ENCODE measurements around the gene TMED4.
"Not testable (repeated sequence)": the region's sequence is repeated elsewhere in the genome, so short reads cannot be mapped to it uniquely, and the experiment has no call there.

Gene TMED4

GRCh38 chr7:44607141-44608068, 25.4 kb upstream of the TMED4 start:
- DNase-seq, result no peak

GRCh38 chr7:44606341-44607140, 24.5 kb upstream of the TMED4 start, which contains the start of gene OGDH:
Gene OGDH (plus strand): TSS chr7:44606627. CDS start chr7:44624344, 17,717 bp downstream.
- DNase-seq, result peak; percentile 96

DNA sequence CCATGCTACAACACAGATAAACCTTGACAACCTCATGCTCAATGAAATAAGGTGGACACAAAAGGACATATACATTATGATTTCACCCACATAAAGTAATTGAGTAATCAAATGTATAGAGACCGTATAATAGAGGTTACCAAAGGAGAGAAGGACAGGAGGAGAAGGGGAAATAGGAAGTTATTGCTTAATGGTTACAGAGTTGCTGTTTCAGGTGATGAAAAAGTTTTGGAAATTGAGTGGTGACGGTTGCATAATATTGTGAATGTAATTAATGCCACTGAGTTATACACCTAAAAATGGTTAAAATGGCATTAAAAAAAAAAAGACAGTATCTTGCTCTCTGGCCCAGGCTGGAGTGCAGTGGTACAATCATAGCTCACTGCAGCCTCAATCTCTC, 22.9 kb upstream of the TMED4 start:
- no peak for DNase-seq

DNA sequence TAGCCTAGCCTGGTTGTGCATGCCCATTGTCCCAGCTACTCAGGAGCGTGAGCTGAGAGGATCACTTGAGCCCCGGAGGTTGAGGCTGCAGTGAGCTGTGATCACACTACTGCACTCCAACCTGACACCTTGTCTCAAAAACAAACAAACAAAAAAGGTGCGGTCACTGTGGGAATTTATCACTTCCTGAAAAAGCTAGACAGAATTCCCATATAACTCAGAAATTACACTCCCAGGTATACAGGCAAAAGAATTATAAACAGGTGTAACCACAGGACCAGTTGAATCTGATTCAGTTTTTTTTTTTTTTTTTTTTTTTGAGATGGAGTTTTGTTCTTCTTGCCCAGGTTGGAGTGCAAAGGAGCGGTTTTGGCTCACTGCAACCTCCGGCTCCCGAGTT, 21.2 kb upstream of the TMED4 start:
- DNase-seq, result no peak

DNA sequence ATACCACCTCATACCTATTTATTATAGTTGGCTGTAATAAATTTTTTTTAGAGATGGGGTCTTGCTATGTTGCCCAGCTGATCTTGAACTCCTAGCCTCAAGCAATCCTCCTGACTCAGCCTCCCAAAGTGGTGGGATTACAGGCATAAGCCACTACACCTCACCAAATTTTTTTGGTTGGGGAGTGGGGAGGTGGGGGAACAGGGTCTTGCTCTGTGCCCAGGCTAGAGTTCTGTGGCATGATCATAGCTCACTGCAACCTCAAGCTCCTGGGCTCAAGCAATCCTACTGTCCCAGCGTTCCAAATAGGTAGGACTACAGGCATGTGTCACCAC, 20.5 kb upstream of the TMED4 start:
- DNase-seq, result no peak

- no peak for DNase-seq
Measured at GRCh38 chr7:44599222-44599621, 17.2 kb upstream of the TMED4 start.

DNA sequence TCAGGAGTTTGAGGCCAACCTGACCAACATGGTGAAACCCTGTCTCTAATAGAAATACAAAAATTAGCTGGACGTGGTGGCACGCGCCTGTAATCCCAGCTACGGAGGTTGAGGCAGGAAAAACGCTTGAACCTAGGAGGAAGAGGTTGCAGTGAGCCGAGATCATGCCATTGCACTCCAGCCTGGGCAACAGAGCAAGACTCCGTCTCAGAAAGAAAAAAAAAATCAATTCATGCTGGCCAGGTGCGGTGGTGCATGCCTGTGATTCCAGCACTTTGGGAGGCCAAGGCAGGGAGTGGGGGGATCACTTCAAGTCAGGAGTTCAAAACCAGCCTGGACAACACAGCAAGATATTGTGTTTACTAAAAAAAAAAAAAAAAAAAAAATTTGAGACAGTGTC, 15.2 kb upstream of the TMED4 start:
- not testable (repeated sequence) for DNase-seq

DNA sequence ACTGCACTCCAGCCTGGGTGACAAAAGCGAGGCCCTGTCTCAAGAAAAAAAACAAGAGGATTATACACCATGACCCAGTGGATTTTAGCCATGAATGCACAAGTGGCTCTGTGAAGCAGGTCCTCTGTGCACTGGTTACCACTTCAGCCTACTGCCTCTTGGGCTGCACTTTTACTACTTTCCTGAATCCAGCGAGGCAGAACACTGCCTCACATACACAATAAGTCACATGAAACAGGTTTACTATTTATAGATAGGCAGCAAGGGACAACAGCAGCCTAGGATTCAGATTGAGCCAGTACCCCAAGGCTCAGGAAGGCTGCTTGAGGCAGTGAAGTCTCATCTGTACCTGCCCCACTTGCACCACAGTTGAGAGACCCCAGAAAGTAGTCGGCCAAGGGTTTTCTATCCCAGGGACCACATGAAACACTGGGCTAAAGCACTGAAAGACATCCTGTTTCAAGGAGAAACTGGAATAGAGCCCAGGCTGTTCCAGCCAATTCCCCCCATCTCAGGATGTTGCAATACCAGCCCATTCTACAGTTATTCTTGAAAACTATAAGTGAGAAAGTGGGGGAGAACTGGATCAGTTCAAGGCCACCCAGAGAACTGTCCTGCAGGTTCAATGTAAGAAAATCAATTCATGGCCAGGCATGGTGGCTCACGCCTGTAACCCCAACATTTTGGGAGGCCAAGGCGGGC, 14.1 kb upstream of the TMED4 start:
- no peak for DNase-seq

DNA sequence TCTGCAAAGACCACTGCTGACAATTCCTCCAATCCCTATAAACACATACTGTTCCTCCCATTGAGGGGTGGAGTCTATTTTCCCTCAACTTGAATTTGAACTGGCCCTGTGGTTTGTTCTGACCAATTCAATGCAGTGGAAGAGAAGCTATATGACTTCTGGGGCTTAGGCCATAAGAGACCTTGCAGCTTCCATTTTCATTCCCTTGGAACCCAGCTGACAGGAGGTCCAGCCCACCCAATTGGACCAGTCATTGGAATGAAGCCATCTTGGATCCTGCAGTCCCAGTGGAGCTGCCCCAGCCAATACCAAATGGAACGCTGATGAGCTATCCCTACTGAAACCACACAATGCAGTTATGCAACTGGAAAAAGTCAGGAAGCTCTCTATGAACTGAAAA, 8.9 kb upstream of the TMED4 start:
- no peak for DNase-seq

DNA sequence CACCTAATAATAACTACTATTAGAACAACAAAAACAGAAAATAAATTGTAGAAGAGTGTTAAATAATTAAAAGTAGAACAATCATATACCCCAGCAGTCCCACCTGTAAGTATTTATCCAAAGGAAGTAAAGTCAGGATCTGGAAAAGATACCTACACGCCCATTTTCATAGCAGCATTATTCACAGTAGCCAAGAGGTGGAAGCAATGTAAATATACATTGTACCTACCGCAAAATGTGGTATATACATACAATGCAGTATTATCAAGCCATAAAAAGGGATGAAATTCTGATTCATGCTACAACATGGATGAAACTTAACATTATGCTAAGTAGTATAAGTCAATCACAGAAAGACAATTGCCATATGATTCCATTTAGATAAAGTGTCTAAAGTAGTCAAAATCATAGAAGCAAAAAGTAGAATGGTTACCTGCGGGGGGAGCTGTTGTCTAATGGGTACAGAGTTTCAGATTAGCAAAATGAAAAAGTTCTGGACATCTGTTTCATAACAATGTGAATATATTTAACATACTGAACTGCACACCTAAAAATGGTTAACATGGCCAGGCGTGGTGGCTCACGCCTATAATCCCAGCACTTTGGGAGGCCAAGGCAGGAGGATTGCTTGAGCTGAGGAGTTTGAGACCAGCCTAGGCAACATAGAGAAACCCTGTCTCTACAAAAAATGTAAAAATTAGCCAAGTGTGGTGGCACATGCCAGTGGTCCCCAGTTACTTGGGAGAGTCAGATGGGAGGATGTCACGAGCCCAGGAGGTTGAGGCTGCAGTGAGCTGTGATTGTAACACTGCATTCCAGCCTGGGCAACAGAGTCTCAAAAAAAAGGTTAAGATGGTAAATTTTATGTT, 6.0 kb upstream of the TMED4 start:
- DNase-seq, result peak; percentile 20

- no peak for DNase-seq
Measured at GRCh38 chr7:44583146-44583865, 1.3 kb upstream of the TMED4 start.

GRCh38 chr7:44580945-44581878, 819 bp downstream of the TMED4 start:
- DNase-seq, result no peak

DNA sequence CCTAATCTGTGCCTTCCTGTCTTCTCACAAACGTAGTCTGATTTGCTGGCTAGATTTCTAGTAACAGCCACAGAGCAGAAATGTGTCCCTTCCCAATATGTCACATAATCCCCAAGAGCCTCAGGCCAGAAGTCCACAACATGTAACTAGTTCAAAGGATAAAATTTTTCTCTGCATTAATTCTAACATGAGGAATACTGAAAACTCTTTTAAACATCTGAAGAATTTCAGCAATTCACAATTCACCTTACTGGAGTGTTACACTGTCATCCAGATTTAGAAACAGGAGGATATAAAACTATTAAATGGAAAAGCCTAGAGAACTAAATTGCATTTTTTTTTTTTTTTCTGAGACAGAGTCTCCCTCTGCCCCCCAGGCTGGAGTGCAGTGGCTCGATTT, 5.8 kb downstream of the TMED4 start:
- DNase-seq, result no peak

DNA sequence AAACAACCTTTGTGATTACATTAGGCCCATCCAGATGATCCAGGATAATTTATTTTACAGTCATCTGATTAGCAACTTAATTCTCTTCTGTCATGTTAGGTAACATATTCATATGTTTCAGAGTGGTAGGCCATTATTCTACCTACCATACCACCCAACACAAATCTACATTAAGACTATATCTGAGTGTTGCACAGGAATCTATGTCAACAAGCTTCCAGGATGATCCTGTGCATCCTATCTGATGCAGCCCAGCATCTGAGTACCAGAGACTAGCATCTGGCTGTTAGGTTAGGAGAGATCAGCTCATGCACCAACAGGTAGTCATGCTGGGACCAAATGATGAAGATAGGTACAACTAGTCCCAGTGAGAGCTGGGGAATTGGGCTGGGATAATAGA, 7.0 kb downstream of the TMED4 start:
- DNase-seq, result no peak

GRCh38 chr7:44574287-44574872, 7.7 kb downstream of the TMED4 start:
- DNase-seq, result no peak

DNA sequence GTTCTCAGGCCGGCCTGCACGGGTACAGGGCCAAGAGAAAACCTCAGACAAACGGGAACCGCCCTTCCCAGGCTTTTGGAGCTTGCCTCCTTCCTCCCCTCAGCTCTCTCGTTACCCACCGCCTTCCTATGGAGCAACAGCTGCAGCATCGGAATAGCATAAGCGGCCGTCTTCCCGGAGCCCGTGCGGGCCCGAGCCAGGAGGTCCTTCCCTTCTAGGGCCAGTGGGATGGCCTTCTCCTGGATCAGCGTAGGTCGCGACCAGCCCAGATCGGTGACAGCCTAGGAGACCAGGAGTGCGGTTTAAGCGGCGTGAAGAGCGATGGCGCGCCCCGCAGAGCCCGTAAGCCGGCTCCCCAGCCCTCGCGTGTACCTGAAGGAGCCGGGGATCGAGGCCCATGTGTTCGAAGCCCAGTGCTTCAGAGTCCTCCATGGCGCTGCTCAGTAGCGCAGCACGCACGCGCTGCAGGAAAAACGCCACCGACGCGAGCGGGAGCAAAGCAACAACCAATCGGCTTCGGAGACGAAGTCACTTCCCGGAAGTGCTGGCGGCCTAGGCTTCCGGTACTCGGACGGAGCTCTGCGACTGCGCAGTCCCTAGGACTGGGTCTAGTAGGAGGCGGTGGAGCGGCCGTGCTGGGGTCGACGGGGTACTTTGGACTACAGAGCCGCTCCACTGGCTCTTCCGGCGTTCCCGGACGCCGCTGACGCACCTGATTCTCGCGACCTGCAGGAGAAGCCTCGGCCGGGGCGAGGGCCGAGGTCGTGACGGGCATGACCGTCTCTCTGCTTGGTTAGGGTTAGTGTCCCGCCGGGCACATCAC, 8.4 kb downstream of the TMED4 start, which contains the start of gene DDX56:
TSS of gene DDX56 (minus strand) at position 445 of the 823 bp plus-strand sequence. CDS start at position 432, 13 bp downstream.
- DNase-seq, result peak; percentile 87

- no peak for DNase-seq
Measured at GRCh38 chr7:44572771-44573170, 9.3 kb downstream of the TMED4 start.

DNA sequence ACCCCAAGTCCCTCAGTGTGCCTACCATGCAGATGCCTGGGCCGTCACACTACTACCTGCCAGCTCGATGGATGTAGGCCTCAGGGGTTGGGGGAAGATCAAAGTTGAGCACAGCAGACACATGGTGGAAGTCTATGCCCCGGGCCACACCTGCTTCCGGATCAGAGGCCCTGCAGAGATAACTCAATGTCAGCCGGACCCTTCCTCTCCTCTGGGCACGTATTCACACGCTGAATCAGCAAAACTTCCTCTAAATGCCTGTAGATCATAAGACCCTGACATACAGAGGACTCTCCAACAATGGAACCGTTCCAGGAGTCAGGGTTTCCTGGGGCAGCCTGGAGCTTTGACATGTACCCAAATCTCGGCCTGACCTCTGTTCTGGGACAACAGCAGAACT, 12.1 kb downstream of the TMED4 start:
- DNase-seq, result no peak

Data from NCI-H510A (cell line).